Cortex of kidney (tissue), 1 donor: ENCODE data around the gene CHD9.
"Not testable (repeated sequence)": the region's sequence is repeated elsewhere in the genome, so short reads cannot be mapped to it uniquely, and the experiment has no call there.

Experiments
- DNase-seq: peaks from one replicate; lab custom pipeline; 2025; lab: John Stamatoyannopoulos, UW

Gene CHD9

GRCh38 chr16:53054670-53055485 lies at the start of gene CHD9:
CHD9 (plus strand) TSS chr16:53054991; CDS start chr16:53156090, 101,099 bp downstream.
- no peak for DNase-seq

DNA sequence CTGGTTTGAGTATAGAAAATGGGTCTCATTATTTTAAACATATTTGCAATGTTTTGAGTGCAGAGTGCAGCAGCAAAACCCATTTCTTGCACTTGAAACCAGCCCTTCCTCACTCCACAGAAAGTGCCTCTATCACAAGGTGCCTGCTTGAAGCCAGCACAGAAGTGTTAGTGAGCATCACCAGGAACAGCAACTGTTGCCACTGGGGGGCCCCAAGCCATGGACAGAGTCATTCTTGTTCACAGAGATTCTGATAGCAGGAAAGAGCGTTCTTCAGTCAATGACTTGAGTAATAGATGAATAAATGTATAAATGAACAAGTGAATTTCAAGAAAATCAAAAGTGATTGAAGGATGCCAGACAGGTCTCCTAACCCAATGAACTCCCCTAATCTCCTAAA lies 47.7 kb upstream of the CHD9 start:
- no peak for DNase-seq

GRCh38 chr16:53014287-53014686 lies 40.5 kb upstream of the CHD9 start:
- no peak for DNase-seq

- DNase-seq = no peak
Measured at GRCh38 chr16:53018834-53019416, 35.9 kb upstream of the CHD9 start.

- no peak for DNase-seq
Measured at GRCh38 chr16:53022374-53022773, 32.4 kb upstream of the CHD9 start.

DNA sequence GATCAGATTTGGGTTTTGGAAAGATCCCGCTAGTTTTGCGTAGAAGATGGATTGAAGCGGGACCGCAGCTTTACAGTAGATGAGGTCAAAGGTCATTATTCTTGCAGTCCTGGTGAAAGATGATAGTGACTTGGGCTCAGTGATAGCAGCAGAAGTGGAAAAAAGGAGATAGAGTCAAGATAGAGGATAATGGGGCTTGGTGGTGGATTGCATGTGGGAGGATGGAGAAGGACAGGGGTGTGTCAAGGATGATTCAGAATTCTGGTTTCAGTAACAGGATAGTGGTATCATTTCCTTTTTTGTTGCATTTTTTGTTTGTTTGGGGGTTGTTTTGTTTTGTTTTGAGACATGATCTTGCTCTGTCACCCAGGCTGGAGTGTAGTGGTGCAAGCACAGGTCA lies 30.7 kb upstream of the CHD9 start:
- DNase-seq = no peak

DNA sequence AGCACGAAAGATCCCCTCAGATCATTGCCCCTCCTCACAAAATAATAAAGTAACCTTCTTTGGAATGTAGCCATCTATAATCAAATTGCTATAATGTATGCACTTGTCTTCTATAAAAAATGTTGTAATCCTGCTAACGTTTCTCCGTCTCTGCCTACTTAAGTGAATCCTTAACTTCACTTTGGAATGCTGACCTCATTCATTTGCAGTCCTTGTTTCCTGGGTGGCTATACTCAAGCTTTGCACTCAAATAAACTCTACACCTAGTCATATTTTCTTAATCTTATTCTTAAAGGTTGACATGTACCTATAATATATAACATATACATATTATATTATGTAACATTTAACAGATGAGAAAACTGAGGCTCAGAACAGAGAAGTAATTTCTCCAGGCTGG lies 24.8 kb upstream of the CHD9 start:
- no peak for DNase-seq

DNA sequence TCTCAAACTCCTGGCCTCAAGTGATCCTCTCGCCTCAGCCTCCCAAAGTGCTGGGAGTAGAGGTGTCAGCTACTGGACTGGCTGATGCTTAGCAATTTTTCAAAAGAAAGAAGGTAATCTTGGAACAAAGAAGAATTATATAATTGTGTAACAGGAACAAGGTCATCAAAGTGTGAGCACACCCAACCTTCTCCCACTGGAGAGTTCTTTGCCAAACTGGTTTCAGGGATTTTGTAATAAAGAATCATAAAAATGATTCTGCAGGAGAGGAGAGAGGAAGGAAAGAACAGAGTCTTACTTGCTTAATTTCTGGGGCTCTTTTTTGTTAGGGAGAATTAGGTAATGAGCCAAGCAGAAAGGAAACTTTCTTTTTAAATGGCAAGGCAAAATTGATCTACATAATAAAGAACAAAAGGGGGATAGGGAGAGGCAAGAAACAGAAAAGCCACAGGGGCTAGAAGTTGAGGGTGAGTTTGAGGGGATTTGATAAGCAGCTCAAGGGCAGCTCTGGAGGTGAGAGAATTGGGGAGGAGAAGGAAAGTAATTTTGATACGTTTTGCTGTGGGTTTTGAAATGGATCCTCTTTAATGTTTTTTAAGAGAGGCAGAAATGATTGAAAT lies 23.4 kb upstream of the CHD9 start:
- no peak for DNase-seq

GRCh38 chr16:53034306-53034705 lies 20.5 kb upstream of the CHD9 start:
- no peak for DNase-seq

- DNase-seq = no peak
Measured at GRCh38 chr16:53035176-53035942, 19.4 kb upstream of the CHD9 start.

GRCh38 chr16:53036066-53036465 lies 18.7 kb upstream of the CHD9 start:
- DNase-seq = no peak

GRCh38 chr16:53036711-53037110 lies 18.1 kb upstream of the CHD9 start:
- not testable (repeated sequence) for DNase-seq

- DNase-seq = no peak
Measured at GRCh38 chr16:53040788-53041187, 14.0 kb upstream of the CHD9 start.

- DNase-seq = no peak
Measured at GRCh38 chr16:53041320-53042051, 13.3 kb upstream of the CHD9 start.

- DNase-seq = no peak
Measured at GRCh38 chr16:53042235-53042701, 12.5 kb upstream of the CHD9 start.

- DNase-seq = no peak
Measured at GRCh38 chr16:53043428-53043831, 11.4 kb upstream of the CHD9 start.

- DNase-seq = no peak
Measured at GRCh38 chr16:53043986-53044601, 10.7 kb upstream of the CHD9 start.

DNA sequence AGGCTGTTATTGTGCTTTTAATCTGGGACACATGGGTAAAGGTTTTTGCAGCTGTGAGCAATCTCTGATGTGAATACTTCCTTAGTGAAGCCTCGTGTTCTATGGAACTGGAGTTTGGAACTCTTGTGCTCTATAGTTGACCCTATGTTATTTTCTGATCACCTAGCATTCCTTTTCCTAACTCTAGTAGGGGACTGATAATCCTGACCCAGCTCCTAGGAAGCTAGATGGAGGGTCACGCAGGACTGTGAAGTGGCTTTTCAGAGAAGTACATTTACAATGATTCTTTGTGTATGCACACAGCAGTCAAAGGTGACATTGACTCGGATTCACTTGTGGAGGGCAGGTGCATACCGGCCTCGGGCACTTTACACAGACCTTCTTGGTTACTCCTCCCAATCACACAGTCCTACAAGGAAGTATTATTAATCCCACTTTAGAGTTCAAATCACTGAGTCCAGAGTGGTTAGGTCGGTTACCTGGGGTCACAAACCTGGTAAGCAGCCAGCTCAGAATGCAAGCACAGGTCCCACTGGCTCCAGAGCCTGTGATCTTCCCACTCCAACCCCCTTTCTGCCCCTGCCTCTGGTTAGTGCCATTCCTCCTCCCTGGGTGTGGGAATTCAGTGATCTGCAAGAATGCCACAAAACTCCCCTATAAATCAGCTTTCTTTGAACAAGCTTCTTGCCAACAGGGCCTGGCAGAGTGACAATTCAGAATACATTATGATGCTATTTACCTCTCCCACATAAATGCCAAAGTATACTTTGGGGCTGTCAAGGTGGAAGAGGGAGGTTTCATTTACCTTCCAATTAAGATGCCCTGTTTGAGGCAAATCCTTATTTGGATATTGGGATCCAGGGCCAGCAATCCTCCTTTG lies 9.2 kb upstream of the CHD9 start:
- no peak for DNase-seq

DNA sequence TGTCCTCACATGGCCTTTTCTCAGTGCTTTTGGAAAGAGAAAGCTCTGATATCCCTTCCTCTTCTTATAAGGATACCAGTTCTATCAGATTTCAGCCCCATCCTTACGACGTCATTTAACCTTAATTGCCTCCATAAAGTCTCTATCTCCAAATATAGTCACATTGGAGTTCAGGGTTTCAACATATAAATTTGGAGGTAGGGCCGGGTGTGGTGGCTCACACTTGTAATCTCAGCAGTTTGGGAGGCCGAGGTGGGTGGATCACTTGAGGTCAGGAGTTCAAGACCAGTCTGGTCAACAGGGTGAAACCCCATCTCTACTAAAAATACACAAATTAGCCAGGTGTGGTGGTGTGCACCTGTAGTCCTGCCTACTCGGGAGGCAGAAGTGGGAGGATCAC lies 7.3 kb upstream of the CHD9 start:
- not testable (repeated sequence) for DNase-seq
